SU-DHL-6 (cell line): ENCODE measurements around the gene TTC13.

Experiments
- CTCF ChIP-seq: fragments of 200-600 bp; sonication (generic); IDR thresholded peaks from one replicate; pipeline ENCODE4 v1.5.1; 2017; ENCODE audit warnings: antibody characterized with exemption, mild to moderate bottlenecking, low read length, moderate library complexity; ENCODE audit not compliant: insufficient read depth, poor library complexity, severe bottlenecking
- EZH2phosphoT487 ChIP-seq: fragments of 200-600 bp; sonication (generic), shearing (Covaris generic); conservative IDR thresholded peaks from 2 replicates; pipeline ENCODE4 v1.6.1; 2018; ENCODE audit warnings: mild to moderate bottlenecking, antibody characterized with exemption, low read length, moderate library complexity, mixed read lengths

GRCh38 chr1:230976825-230977747 lies 1.6 kb downstream of the TTC13 start:
- TF ChIP-seq CTCF (no peak), EZH2phosphoT487 (no peak)
